Smooth muscle cell (in vitro differentiated cells): ENCODE measurements around the gene RAB36. TPM values are rescaled to one million over a fixed set of nuclear protein-coding genes. Genes with fewer than 3 reads are reported as not detected.

ENCODE experiments used
- DNase-seq: peaks from one replicate; lab custom pipeline; 2025; ENCODE audit not compliant: unreplicated experiment; lab: John Stamatoyannopoulos, UW
- H2AFZ ChIP-seq: fragments of 200-600 bp; sonication (generic); 2 replicates; pipeline ENCODE4 v1.6.0; 2016; ENCODE audit warnings: antibody characterized with exemption, low read depth, mild to moderate bottlenecking
- H3F3A ChIP-seq: fragments of 200-600 bp; sonication (generic); 2 replicates; pipeline ENCODE4 v1.6.0; 2017; ENCODE audit warnings: antibody characterized with exemption, low read depth
- H3K27ac ChIP-seq: fragments of 200-600 bp; sonication (generic); 2 replicates; pipeline ENCODE4 v1.5.1; 2016; ENCODE audit warnings: low read depth, mild to moderate bottlenecking
- H3K27me3 ChIP-seq: fragments of 200-600 bp; sonication (generic); 2 replicates; pipeline ENCODE4 v1.6.1; 2016; ENCODE audit warnings: low read depth, mild to moderate bottlenecking
- H3K36me3 ChIP-seq: fragments of 200-600 bp; sonication (generic); 2 replicates; pipeline ENCODE4 v1.5.1; 2016; ENCODE audit warnings: low read depth
- H3K4me1 ChIP-seq: fragments of 200-600 bp; sonication (generic); 2 replicates; pipeline ENCODE4 v1.5.1; 2016; ENCODE audit warnings: low read depth
- H3K4me2 ChIP-seq: fragments of 200-600 bp; sonication (generic); 2 replicates; pipeline ENCODE4 v1.6.0; 2016; ENCODE audit warnings: mild to moderate bottlenecking
- H3K4me3 ChIP-seq: fragments of 200-600 bp; sonication (generic); 2 replicates; pipeline ENCODE4 v1.5.1; 2016; ENCODE audit warnings: mild to moderate bottlenecking
- H3K79me2 ChIP-seq: fragments of 200-600 bp; sonication (generic); 2 replicates; pipeline ENCODE4 v1.6.0; 2016; ENCODE audit warnings: low read depth, mild to moderate bottlenecking
- H3K9ac ChIP-seq: fragments of 200-600 bp; sonication (generic); 2 replicates; pipeline ENCODE4 v1.6.0; 2016; ENCODE audit warnings: low read depth
- H3K9me3 ChIP-seq: fragments of 200-600 bp; sonication (generic); replicated peaks from 2 replicates; pipeline ENCODE4 v1.5.1; 2016; ENCODE audit warnings: low read depth
- H4K20me1 ChIP-seq: fragments of 200-600 bp; sonication (generic); 2 replicates; pipeline ENCODE4 v1.6.0; 2016; ENCODE audit warnings: low read depth
- CTCF ChIP-seq: fragments of 200-600 bp; sonication (generic); IDR thresholded peaks from 2 replicates; pipeline ENCODE4 v1.5.1; 2017; ENCODE audit warnings: borderline replicate concordance, mild to moderate bottlenecking, antibody characterized with exemption; ENCODE audit not compliant: insufficient read depth, poor library complexity, severe bottlenecking
- WGBS: methylation state at CpG from one replicate; pipeline ENCODE4 v1.1.7; 2016; ENCODE audit warnings: low lambda C conversion rate; 5-methylcytosine and 5-hydroxymethylcytosine counted together
- polyA plus RNA-seq: library from polyadenylated mRNA; unstranded; fragments of >200 nt; fragmentation: Nextera tagmentation; extraction: Ambion mirVana; gene quantifications from 2 replicates; pipeline ENCODE4 v1.2.1, GENCODE V29; 2016
- total RNA-seq: library from RNA; depleted of rRNA; stranded (reverse); fragments of >200 nt; gene quantifications from 2 replicates; pipeline ENCODE4 v1.2.3, GENCODE V29; 2014

Gene RAB36
- total and polyA plus RNA-seq, 2 experiments from 2014 or later, result 1.9 to 2.0 TPM

DNA sequence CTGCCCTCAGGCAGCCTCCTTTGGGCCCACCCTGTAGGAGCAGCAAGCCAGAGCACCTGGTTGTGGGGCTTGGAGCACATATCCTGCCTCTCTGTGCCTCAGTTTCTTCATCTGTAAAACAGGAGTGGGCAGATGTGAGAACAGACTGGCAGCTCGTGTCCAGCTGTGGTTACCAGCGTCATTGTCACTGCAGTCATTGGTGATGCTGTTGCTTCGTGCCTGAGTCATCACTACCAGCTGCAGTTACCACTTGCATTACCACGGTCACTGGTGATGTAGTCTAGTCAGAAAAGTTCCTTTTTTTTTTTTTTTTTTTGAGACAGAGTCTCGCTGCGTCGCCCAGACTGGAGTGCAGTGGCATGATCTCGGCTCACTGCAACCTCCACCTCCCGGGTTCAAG, 23.9 kb upstream of the RAB36 start:
- Histone ChIP-seq H4K20me1 (no peaks in the 10 kb centered on the region), H3K4me1 (no peaks in the 10 kb centered on the region), H3K4me2 (no peak overlapping the region), H3K9me3 (no peaks in the 10 kb centered on the region), H3K27ac (no peak overlapping the region), H3K36me3 (no peaks in the 10 kb centered on the region), H3K27me3 (no peaks in the 10 kb centered on the region), H3K79me2 (no peaks in the 10 kb centered on the region), H2AFZ (no peak overlapping the region), H3K9ac (no peak overlapping the region), H3F3A (no peaks in the 10 kb centered on the region), H3K4me3 (no peak overlapping the region)
- 72% methylated on average over 9 of the region's 9 CpGs for whole genome bisulfite sequencing
- no peak for TF ChIP-seq CTCF
- no peak for DNase-seq

DNA sequence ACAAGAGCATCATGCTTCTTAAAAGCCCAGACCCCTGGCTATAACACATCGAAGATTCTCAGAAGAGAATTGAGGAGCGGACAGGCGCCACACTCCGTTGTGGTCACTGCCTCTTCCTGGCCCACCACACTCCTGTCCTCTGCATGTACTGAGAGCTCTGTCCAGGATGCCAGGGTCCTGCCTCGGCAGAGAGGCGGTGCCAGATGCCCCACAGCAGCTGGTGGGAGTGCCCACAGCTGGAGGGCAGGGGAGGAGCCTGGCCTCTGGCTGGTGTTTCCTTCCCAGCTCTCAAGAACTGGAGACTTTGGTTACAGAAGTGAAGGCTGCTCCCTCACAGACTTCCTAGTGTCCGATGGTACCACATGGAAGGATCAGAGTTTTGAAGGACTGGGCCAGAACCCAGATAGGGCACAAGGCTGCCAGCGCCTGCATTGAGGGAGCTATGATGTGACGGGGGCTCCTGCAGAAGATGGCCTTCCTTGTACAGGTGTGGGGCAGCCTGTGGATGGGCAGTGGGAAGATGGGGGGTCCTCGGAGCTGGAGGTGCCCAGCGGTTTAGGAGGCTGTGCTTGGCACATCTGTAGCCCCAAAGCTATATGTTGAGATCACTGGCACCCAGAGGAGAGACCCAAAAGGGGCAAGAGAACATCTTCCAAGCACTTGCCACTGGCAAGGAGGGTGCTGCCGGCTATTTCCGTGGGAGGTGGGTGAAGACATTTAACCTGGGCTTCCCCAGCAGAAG, 22.9 kb upstream of the RAB36 start:
- no peaks in the 10 kb centered on the region for H3K36me3 ChIP-seq
- H3K27me3 ChIP-seq, result no peaks in the 10 kb centered on the region
- TF ChIP-seq CTCF, result no peak
- H2AFZ ChIP-seq, result no peak overlapping the region
- H3F3A ChIP-seq, result no peaks in the 10 kb centered on the region
- H3K9me3 ChIP-seq, result no peaks in the 10 kb centered on the region
- H3K4me2 ChIP-seq, result no peak overlapping the region
- no peaks in the 10 kb centered on the region for H4K20me1 ChIP-seq
- no peak overlapping the region for H3K9ac ChIP-seq
- no peak for DNase-seq
- no peak overlapping the region for H3K4me3 ChIP-seq
- H3K4me1 ChIP-seq, result no peaks in the 10 kb centered on the region
- WGBS, result 89% methylated on average over 13 of the region's 13 CpGs
- H3K79me2 ChIP-seq, result no peaks in the 10 kb centered on the region
- no peak overlapping the region for H3K27ac ChIP-seq

DNA sequence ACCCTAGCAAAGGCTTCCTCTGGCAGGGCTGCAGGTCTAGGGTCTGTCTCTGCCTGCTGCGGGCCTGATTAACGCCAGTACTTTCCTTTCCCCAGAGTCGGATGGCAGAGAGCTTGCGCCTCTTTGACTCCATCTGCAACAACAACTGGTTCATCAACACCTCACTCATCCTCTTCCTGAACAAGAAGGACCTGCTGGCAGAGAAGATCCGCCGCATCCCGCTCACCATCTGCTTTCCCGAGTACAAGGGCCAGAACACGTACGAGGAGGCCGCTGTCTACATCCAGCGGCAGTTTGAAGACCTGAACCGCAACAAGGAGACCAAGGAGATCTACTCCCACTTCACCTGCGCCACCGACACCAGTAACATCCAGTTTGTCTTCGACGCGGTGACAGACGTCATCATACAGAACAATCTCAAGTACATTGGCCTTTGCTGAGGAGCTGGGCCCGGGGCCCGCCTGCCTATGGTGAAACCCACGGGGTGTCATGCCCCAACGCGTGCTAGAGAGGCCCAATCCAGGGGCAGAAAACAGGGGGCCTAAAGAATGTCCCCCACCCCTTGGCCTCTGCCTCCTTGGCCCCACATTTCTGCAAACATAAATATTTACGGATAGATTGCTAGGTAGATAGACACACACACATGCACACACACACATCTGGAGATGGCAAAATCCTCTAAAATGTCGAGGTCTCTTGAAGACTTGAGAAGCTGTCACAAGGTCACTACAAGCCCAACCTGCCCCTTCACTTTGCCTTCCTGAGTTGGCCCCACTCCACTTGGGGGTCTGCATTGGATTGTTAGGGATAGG, 22.1 kb upstream of the RAB36 start:
- H4K20me1 ChIP-seq, result no peaks in the 10 kb centered on the region
- H3K4me2 ChIP-seq, result no peak overlapping the region
- no peaks in the 10 kb centered on the region for H3K79me2 ChIP-seq
- no peak for DNase-seq
- no peak overlapping the region for H2AFZ ChIP-seq
- no peaks in the 10 kb centered on the region for H3F3A ChIP-seq
- H3K9ac ChIP-seq, result no peak overlapping the region
- H3K36me3 ChIP-seq, result no peaks in the 10 kb centered on the region
- no peak overlapping the region for H3K27ac ChIP-seq
- 95% methylated on average over 26 of the region's 26 CpGs for WGBS
- TF ChIP-seq CTCF, result no peak
- H3K9me3 ChIP-seq, result no peaks in the 10 kb centered on the region
- H3K4me3 ChIP-seq, result no peak overlapping the region
- H3K4me1 ChIP-seq, result no peaks in the 10 kb centered on the region
- no peaks in the 10 kb centered on the region for H3K27me3 ChIP-seq
